ENCODE measurements around the gene OCLN. TPM values are rescaled to one million over a fixed set of nuclear protein-coding genes. Genes with fewer than 3 reads are reported as not detected.
A peak's percentile ranks its signal among the peaks of the same experiment; 100 is the strongest.
"Not testable (repeated sequence)": the region's sequence is repeated elsewhere in the genome, so short reads cannot be mapped to it uniquely, and the experiment has no call there.

The OCLN gene, protein sequence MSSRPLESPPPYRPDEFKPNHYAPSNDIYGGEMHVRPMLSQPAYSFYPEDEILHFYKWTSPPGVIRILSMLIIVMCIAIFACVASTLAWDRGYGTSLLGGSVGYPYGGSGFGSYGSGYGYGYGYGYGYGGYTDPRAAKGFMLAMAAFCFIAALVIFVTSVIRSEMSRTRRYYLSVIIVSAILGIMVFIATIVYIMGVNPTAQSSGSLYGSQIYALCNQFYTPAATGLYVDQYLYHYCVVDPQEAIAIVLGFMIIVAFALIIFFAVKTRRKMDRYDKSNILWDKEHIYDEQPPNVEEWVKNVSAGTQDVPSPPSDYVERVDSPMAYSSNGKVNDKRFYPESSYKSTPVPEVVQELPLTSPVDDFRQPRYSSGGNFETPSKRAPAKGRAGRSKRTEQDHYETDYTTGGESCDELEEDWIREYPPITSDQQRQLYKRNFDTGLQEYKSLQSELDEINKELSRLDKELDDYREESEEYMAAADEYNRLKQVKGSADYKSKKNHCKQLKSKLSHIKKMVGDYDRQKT
- 7.7 and 8.7 TPM in 2 replicates for total RNA-seq (2014; rRNA removed; shearing (Covaris generic))
- polyA plus RNA-seq (2014; cell fraction: nucleus; rRNA removed), result 0.18 and 0.91 TPM in 2 replicates

- peak; percentile 34 for DNase-seq (ENCODE audit: extremely low read depth, low read depth)
Measured at GRCh38 chr5:69492391-69492922, at the start of gene OCLN. OCLN (plus strand) TSS chr5:69492790; CDS start chr5:69504245, 11,455 bp downstream.

DNA sequence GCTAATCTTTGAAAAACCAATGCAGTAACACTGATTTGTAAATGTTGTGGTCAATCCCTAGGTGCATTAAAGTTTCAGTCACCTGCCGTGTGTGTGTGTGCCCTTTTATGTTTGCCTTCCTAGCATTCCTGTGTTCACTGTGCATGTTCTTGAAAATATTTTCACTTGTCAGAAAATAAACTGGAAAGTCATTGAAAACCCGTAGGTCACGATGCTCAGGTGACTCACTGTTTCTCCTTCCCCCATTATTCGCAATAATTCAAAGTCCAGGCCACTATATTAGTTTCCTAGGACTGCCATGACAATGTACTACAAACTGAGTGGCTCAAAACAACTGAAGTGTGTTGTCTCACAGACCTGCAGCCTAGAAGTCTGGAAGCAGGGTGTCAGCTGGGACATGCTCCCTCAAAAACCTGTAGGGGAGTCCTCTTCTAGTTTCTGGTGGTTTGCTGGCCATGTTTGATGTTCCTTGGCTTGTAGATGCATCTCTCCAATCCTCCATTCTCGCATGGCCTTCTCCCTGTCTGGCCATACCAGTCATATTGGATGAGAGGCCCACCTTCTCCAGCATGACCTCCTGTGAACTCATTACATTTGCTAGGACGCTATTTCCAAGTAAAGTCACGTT is 48.3 kb upstream of the OCLN start:
- no peak for DNase-seq (ENCODE audit: extremely low read depth, low read depth)

DNA sequence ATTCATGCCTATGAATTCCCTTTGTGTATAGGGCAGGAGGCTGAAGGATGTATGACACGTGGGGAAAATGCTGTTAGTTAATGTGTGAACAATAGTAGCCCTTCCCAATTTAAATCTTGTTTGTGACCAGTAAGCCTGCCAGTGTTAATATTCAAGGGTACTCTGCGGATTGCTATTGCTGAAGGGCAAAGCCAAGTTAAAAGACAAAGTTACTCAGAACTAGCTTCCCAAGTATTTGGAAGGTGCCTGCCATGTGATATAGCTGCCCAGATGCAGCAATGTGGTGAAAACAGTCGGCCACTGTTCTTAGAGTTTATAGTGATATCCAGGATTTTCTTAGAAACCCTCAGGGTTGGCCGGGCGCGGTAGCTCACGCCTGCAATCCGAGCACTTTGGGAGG is 43.1 kb upstream of the OCLN start:
- no peak for DNase-seq (ENCODE audit: extremely low read depth, low read depth)

DNA sequence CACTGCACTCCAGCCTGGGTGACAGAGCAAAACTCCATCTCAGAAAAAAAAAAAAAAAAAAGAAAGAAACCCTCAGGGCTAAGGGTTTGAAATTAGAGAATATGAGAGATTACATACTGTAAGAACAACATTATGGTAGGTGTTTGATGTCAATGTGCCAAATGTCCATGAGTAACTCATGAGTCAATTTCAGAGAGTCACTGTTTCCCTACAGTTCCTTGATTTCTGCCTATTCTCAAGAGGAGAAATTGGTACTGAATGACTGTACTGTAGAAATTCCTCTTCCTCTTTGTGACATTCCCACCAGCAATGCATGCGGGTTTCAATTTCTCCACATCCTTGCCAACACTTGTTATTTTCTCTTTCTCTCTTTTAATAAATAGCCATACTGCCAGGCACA is 42.5 kb upstream of the OCLN start:
- peak; percentile 18 for DNase-seq (ENCODE audit: extremely low read depth, low read depth)

DNA sequence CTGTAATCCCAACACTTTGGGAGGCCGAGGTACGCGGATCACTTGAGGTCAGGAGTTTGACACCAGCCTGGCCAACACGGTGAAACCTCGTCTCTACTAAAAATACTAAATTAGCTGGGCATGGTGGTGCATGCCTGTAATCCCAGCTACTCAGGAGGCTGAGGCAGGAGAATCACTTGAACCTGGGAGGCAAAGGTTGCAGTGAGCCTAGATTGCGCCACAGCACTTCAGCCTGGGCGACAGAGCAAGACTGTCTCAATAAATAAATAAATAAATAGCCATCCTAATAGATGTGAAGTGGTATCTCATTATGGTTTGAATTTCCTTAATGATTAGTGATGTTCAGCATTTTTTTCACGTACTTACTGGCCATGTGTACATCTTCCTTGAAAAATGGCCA is 42.1 kb upstream of the OCLN start:
- DNase-seq (ENCODE audit: extremely low read depth, low read depth), result not testable (repeated sequence)

DNA sequence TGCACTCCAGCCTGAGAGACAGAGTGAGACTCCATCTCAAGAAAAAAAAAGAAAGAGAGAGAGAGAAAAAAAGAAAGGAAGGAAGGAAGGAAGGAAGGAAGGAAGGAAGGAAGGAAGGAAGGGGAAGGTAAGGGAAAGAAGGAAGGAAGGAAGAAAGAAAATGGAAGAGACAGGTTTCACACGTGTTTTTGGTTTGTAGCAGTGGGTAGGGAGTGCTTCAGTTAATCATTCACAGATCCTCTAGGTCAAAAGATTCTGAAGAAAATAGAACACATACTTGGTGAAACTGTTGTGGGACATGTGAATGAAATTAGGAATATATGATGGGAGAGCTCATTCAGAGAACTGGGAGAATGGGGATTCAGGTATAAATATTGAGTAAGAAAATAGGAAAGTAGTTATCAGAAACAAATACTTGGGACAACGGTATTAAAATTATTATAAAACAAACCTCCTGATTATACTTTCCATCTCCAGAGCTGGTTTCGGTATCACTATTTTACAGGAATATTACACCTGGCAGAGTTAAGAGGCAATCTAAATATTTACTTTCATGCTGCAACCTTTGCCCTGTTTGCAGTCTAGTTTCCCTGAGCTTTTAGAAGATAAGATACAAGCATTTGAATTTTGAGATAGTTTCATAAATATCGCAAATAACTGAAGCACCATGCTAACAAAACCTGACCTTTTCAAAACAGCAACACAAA is 40.5 kb upstream of the OCLN start:
- DNase-seq (ENCODE audit: extremely low read depth, low read depth), result no peak

DNA sequence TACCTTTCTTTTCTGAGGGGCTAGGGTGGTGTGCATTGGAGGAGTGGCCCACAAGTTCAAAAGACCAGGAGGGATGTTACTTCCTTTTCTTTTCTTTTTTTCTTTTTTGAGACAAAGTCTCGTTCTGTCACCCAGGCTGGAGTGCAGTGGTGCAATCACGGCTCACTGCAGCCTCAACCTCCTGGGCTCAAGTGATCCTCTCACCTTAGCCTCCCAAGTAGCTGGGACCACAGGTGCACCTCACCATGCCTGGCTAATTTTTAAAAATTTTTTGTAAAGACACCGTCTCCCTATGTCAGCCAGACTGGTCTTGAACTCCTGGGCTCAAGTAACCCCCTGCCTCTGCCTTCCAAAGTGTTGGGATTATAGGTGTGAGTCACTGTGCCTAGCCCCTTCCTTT is 39.1 kb upstream of the OCLN start:
- DNase-seq (ENCODE audit: extremely low read depth, low read depth), result not testable (repeated sequence)

DNA sequence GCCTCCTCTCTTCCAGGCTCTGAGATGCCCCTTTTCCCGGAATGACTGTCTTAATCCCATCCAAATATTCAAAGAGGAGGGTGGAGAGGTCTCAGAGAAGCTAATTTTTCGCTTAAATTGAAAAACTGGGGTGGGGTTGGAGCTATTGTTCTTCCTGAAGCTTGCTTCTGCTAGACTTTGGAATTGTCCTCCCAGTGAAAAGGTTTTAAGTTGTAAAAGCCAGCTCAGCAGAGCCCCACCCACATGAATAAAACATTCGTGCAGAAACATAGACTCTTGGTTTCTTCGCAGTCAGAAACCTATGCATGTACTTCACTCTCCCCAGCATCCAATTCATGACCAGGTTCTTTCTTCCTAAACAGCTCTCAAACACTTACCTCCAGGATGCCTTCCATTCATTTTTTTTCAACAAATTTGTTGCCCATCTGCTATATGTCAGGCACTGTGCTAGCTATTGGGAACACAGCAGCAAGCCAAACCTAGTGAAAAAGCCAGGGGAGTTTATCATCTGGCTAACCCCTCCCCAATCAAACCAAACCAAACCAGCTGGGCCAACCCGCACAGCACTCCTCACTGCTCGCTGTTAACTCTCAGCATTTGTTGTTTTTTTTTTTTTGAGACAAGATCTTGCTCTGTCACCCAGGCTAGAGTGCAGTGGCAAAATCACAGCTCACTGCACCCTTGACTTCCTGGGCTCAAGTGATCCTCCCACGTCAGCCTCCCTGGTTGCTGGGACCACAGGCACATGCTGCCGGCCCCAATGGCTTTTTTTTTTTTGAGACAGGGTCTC is 37.9 kb upstream of the OCLN start:
- no peak for DNase-seq (ENCODE audit: extremely low read depth, low read depth)

DNA sequence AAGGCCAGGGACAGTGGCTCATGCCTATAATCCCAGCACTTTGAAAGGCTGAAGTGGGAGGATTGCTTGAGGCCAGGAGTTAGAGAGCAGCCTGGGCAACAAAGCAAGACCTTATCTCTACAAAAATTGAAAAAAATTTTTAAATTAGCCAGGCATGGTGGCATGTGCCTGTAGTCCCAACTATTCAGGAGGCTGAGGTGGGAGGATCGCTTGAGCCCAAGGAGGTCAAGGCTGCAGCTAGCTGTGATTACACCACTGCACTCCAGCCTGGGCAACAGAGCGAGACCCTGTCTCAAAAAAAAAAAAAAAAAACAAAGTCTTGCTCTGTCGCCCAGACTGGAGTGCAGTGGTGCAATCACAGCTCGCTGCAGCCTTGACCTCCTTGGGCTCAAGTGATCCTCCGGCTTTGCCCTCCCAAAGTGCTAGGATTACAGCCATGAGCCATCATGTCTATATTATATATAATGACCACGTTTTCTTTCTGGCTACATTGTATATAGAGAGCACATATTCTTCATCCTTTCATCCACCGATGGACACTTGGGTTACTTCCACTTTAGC is 37.1 kb upstream of the OCLN start:
- not testable (repeated sequence) for DNase-seq (ENCODE audit: extremely low read depth, low read depth)

- DNase-seq (ENCODE audit: extremely low read depth, low read depth), result no peak
Measured at GRCh38 chr5:69462170-69462569, 30.4 kb upstream of the OCLN start.

DNA sequence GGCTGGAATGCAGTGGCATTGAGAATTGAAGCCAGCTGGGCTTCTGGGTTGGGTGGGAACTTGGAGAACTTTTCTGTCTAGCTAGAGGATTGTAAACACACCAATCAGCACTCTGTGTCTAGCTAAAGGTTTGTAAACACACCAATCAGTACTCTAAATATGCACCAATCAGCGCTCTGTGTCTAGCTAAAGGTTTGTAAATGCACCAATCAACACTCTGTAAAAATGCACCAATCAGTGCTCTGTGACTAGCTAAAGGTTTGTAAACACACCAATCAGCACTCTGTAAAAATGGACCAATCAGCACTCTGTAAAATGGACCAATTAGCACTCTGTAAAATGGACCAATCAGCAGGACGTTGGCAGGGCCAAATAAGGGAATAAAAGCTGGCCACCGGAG is 26.2 kb upstream of the OCLN start:
- not testable (repeated sequence) for DNase-seq (ENCODE audit: extremely low read depth, low read depth)

- DNase-seq (ENCODE audit: extremely low read depth, low read depth), result no peak
Measured at GRCh38 chr5:69467442-69468225, 25.0 kb upstream of the OCLN start.

DNA sequence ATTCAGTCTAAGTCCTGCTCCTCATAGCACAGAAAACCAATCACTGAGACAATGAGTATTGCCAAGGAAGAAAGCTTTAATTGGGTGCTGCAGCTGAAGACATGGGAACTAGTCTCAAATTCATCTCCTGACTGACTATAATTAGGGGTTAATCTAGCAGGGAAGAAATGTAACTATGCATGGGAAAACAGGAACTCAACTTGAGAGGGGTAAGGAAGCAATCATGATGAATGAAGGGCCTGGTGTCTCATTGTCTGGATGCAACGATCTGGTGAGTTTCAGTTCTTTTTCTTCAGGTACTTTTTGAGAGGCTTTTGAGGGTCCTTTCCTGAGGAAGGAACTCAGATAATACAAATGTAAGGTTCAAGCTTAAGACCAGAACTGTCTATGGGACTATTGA is 24.0 kb upstream of the OCLN start:
- DNase-seq (ENCODE audit: extremely low read depth, low read depth), result no peak

- DNase-seq (ENCODE audit: extremely low read depth, low read depth), result not testable (repeated sequence)
Measured at GRCh38 chr5:69471516-69471915, 21.1 kb upstream of the OCLN start.

DNA sequence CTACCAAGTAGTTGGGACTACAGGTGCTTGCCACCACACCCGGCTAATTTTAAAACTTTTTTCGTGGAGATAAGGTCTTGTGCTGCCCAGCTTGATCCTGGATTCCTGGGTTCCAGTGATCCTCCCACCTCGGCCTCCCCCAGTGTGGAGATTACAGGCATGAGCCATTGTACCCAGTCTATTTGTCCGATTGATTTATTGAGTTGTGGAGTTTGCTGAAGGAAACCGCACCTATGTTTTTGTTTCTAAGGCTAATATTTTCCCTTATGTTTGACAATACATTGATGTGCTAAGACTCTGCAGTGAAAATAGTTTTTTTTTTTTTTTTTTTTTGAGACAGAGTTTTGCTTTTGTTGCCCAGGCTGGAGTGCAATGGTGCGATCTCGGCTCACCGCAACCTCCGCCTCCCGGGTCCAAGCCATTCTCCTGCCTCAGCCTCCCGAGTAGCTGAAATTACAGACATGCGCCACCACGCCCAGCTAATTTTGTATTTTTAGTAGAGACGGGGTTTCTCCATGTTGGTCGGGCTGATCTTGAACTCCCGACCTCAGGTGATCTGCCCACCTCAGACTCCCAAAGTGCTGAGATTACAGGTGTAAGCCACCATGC is 20.0 kb upstream of the OCLN start:
- DNase-seq (ENCODE audit: extremely low read depth, low read depth), result not testable (repeated sequence)

DNA sequence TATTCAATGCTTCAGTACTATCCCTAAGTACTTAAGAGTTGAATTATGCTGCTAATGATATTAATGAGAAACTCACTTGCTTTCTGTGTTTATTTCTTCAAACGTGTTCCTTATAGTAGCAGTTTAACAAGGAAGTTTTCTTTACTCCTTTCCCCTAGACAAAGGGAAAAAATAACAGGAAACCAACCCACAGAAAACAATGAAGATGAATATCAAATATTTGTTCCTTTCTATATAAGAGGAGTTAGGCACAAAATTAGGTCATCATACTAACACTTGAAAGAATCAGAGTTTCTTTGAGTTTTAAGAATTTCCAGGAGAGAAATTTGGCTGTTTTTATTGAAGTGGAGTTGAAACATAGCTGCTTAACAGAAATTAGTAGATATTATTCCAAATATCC is 15.4 kb upstream of the OCLN start:
- no peak for DNase-seq (ENCODE audit: extremely low read depth, low read depth)

DNA sequence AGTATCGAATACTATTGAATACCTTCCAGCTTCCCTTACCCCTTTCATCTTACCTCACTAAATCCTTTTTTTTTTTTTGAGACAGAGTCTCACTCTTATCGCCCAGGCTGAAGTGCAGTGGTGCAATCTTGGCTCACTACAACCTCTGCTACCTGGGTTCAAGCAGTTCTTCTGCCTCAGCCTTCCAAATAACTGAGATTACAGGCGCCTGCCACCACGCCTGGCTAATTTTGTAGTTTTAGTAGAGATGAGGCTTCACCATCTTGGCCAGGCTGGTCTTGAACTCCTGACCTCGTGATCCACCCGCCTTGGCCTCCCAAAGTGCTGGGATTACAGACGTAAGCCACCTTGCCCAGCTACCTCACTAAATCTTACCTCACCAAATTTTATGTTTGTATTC is 14.3 kb upstream of the OCLN start:
- not testable (repeated sequence) for DNase-seq (ENCODE audit: extremely low read depth, low read depth)

DNA sequence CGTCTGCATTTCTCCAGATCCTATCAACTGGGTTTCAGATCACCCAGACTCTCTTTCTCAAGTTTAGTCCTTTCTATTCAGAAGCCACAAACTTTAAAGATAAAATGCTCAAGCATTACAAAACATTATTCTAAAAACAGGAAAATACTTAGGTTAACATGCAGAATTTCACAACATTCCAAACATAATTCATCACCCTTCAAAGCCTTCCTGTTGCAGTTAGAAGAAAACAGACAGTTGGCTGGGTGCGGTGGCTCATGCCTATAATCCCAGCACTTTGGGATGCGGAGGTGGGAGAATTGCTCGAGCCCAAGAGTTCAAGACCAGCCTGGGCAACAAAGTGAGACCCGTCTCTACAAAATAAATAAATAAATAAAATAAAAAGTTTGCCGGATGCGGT is 7.7 kb upstream of the OCLN start:
- DNase-seq (ENCODE audit: extremely low read depth, low read depth), result peak; percentile 52

- DNase-seq (ENCODE audit: extremely low read depth, low read depth), result no peak
Measured at GRCh38 chr5:69485471-69485870, 7.1 kb upstream of the OCLN start.
